Neural progenitor cell (in vitro differentiated cells): ENCODE results near the gene CAPN10. TPM values are rescaled to one million over a fixed set of nuclear protein-coding genes. Genes with fewer than 3 reads are reported as not detected.

Experiments
- DNase-seq: peaks from one replicate; pipeline ENCODE4 v3.0.0-alpha.2; 2016; ENCODE audit warnings: low spot score
- H2AFZ ChIP-seq: fragments of 200-600 bp; sonication (generic); replicated peaks from 2 replicates; pipeline ENCODE4 v1.6.1; 2016; ENCODE audit warnings: antibody characterized with exemption
- H3F3A ChIP-seq: fragments of 200-600 bp; sonication (generic); 2 replicates; pipeline ENCODE4 v1.6.1; 2016; ENCODE audit warnings: antibody characterized with exemption, low read depth
- H3K27ac ChIP-seq: fragments of 200-600 bp; sonication (generic); 2 replicates; pipeline ENCODE4 v1.5.1; 2016; ENCODE audit warnings: mild to moderate bottlenecking
- H3K27me3 ChIP-seq: fragments of 200-600 bp; sonication (generic); 2 replicates; pipeline ENCODE4 v1.6.1; 2016; ENCODE audit warnings: mild to moderate bottlenecking, moderate library complexity
- H3K36me3 ChIP-seq: fragments of 200-600 bp; sonication (generic); 2 replicates; pipeline ENCODE4 v1.5.1; 2016
- H3K4me1 ChIP-seq: fragments of 200-600 bp; sonication (generic); 2 replicates; pipeline ENCODE4 v1.6.1; 2016; ENCODE audit warnings: mixed run types
- H3K4me2 ChIP-seq: fragments of 200-600 bp; sonication (generic); 2 replicates; pipeline ENCODE4 v1.6.1; 2016
- H3K4me3 ChIP-seq: fragments of 200-600 bp; sonication (generic); 2 replicates; pipeline ENCODE4 v1.5.1; 2016
- H3K79me2 ChIP-seq: fragments of 200-600 bp; sonication (generic); 2 replicates; pipeline ENCODE4 v1.6.1; 2016; ENCODE audit warnings: low read depth
- H3K9ac ChIP-seq: fragments of 200-600 bp; sonication (generic); 2 replicates; pipeline ENCODE4 v1.6.1; 2016
- H3K9me3 ChIP-seq: fragments of 200-600 bp; sonication (generic); 2 replicates; pipeline ENCODE4 v1.5.1; 2016; ENCODE audit warnings: low read depth
- H4K20me1 ChIP-seq: fragments of 200-600 bp; sonication (generic); 2 replicates; pipeline ENCODE4 v1.6.1; 2016; ENCODE audit warnings: low read depth
- H3K27ac Mint-ChIP-seq: 3 replicates; pipeline ENCODE4 v1.8.0; 2021; ENCODE audit warnings: mixed read lengths
- H3K27me3 Mint-ChIP-seq: 2 replicates; pipeline ENCODE4 v1.8.0; 2022; ENCODE audit warnings: low read depth, mild to moderate bottlenecking, inconsistent platforms, moderate library complexity, mixed read lengths; ENCODE audit not compliant: insufficient read depth
- H3K36me3 Mint-ChIP-seq: 3 replicates; pipeline ENCODE4 v1.8.0; 2021; ENCODE audit warnings: mixed read lengths
- H3K4me1 Mint-ChIP-seq: 3 replicates; pipeline ENCODE4 v1.8.0; 2021; ENCODE audit warnings: mixed read lengths
- H3K4me3 Mint-ChIP-seq: 3 replicates; pipeline ENCODE4 v1.8.0; 2021; ENCODE audit warnings: mild to moderate bottlenecking, moderate library complexity, mixed read lengths
- H3K9me3 Mint-ChIP-seq: 3 replicates; pipeline ENCODE4 v1.8.0; 2020; ENCODE audit warnings: mixed read lengths
- CTCF ChIP-seq: fragments of 200-600 bp; sonication (generic); IDR thresholded peaks from 2 replicates; pipeline ENCODE4 v1.5.1; 2017; ENCODE audit warnings: antibody characterized with exemption, mild to moderate bottlenecking
- EZH2 ChIP-seq: fragments of 200-600 bp; sonication (generic); IDR thresholded peaks from 2 replicates; pipeline ENCODE4 v1.6.1; 2017; ENCODE audit warnings: antibody characterized with exemption, mild to moderate bottlenecking, moderate library complexity
- EZH2phosphoT487 ChIP-seq: fragments of 200-600 bp; sonication (generic); IDR thresholded peaks from 2 replicates; pipeline ENCODE4 v1.6.1; 2017; ENCODE audit warnings: antibody characterized with exemption
- total RNA-seq: library from RNA; depleted of rRNA; stranded (reverse); fragments of >200 nt; gene quantifications from 2 replicates; pipeline ENCODE4 v1.2.3, GENCODE V29; 2015; ENCODE audit warnings: low replicate concordance

Gene CAPN10
- total RNA-seq, 1 donor from 2014 or later = 16.1 TPM

GRCh38 chr2:240603846-240604245, 17.3 kb downstream of the CAPN10 start:
- TF ChIP-seq EZH2 (no peak), CTCF (no peak), EZH2phosphoT487 (no peak)
- DNase-seq = no peak
- Histone ChIP-seq H3K4me1 (no peaks in the 10 kb centered on the region), H3K9ac (no peak overlapping the region), H3K9me3 (no peaks in the 10 kb centered on the region), H3K27ac (no peak overlapping the region), H2AFZ (no peak overlapping the region), H3K36me3 (no peaks in the 10 kb centered on the region), H3K4me2 (no peak overlapping the region), H3K79me2 (no peaks in the 10 kb centered on the region), H4K20me1 (no peaks in the 10 kb centered on the region), H3K4me3 (no peak overlapping the region), H3F3A (no peaks in the 10 kb centered on the region), H3K27me3 (peaks cover 7% of the 10 kb centered on the region)
- Mint-ChIP-seq H3K4me1 (peaks cover 6% of the 10 kb centered on the region), H3K4me3 (no peak overlapping the region), H3K9me3 (no peaks in the 10 kb centered on the region), H3K27ac (no peak overlapping the region), H3K27me3 (no peaks in the 10 kb centered on the region), H3K36me3 (peaks cover 3% of the 10 kb centered on the region)

GRCh38 chr2:240604291-240604938, 17.9 kb downstream of the CAPN10 start:
- H3K27ac ChIP-seq = no peak overlapping the region
- no peaks in the 10 kb centered on the region for H3K79me2 ChIP-seq
- Mint-ChIP-seq H3K4me3 (no peak overlapping the region), H3K27me3 (no peaks in the 10 kb centered on the region), H3K36me3 (peaks cover 3% of the 10 kb centered on the region), H3K9me3 (no peaks in the 10 kb centered on the region), H3K4me1 (peaks cover 6% of the 10 kb centered on the region), H3K27ac (peak overlapping the region; percentile 11)
- no peaks in the 10 kb centered on the region for H4K20me1 ChIP-seq
- H3K9me3 ChIP-seq = no peaks in the 10 kb centered on the region
- H3F3A ChIP-seq = no peaks in the 10 kb centered on the region
- peak overlapping the region; percentile 23 for H2AFZ ChIP-seq
- H3K4me3 ChIP-seq = no peak overlapping the region
- H3K4me1 ChIP-seq = no peaks in the 10 kb centered on the region
- no peak overlapping the region for H3K9ac ChIP-seq
- peaks cover 7% of the 10 kb centered on the region for H3K27me3 ChIP-seq
- no peaks in the 10 kb centered on the region for H3K36me3 ChIP-seq
- TF ChIP-seq CTCF (peak; percentile 62), EZH2phosphoT487 (no peak), EZH2 (no peak)
- DNase-seq = peak; percentile 72
- no peak overlapping the region for H3K4me2 ChIP-seq

GRCh38 chr2:240604939-240605716, 18.6 kb downstream of the CAPN10 start:
- Histone ChIP-seq H3K79me2 (no peaks in the 10 kb centered on the region), H2AFZ (no peak overlapping the region), H3K36me3 (no peaks in the 10 kb centered on the region), H3K9ac (no peak overlapping the region), H3K4me1 (no peaks in the 10 kb centered on the region), H3K27me3 (peaks cover 7% of the 10 kb centered on the region), H4K20me1 (no peaks in the 10 kb centered on the region), H3K9me3 (no peaks in the 10 kb centered on the region), H3K4me2 (no peak overlapping the region), H3K27ac (no peak overlapping the region), H3K4me3 (no peak overlapping the region), H3F3A (no peaks in the 10 kb centered on the region)
- no peaks in the 10 kb centered on the region for H3K9me3 Mint-ChIP-seq
- H3K27me3 Mint-ChIP-seq = no peaks in the 10 kb centered on the region
- no peak overlapping the region for H3K27ac Mint-ChIP-seq
- H3K4me3 Mint-ChIP-seq = no peak overlapping the region
- peaks cover under 1% of the 10 kb centered on the region for H3K36me3 Mint-ChIP-seq
- no peak for TF ChIP-seq EZH2phosphoT487
- TF ChIP-seq EZH2 = no peak
- TF ChIP-seq CTCF = no peak
- no peak for DNase-seq
- peaks cover 6% of the 10 kb centered on the region for H3K4me1 Mint-ChIP-seq
